DND-41 (cell line): ENCODE results near the gene UBXN2A.
A peak's percentile ranks its signal among the peaks of the same experiment; 100 is the strongest.

ENCODE experiments used
- ATAC-seq: fragments of 200-7000 bp; cut with Tn5 transposase; 3 replicates; pipeline ENCODE4 v1.9.1; 2021; ENCODE audit warnings: low read depth; ENCODE audit not compliant: insufficient read depth
- DNase-seq: peaks from one replicate; pipeline ENCODE4 v3.0.0-alpha.2; 2020
- H2AFZ ChIP-seq: 2 replicates; pipeline ENCODE4 v1.6.0; 2012; ENCODE audit warnings: low read depth, low read length
- H3K27ac ChIP-seq: 2 replicates; pipeline ENCODE4 v1.5.1; 2012; ENCODE audit warnings: low read length, inconsistent platforms
- H3K27me3 ChIP-seq: fragments of 200-600 bp; sonication (generic); 2 replicates; pipeline ENCODE4 v1.6.0; 2012; ENCODE audit warnings: low read length, mild to moderate bottlenecking, inconsistent platforms; ENCODE audit not compliant: insufficient read depth, poor library complexity
- H3K36me3 ChIP-seq: 2 replicates; pipeline ENCODE4 v1.5.1; 2012; ENCODE audit warnings: low read length, inconsistent platforms; ENCODE audit not compliant: insufficient read depth
- H3K4me1 ChIP-seq: 2 replicates; pipeline ENCODE4 v1.5.1; 2012; ENCODE audit warnings: mild to moderate bottlenecking, low read length; ENCODE audit not compliant: insufficient read depth
- H3K4me2 ChIP-seq: 2 replicates; pipeline ENCODE4 v1.6.0; 2012; ENCODE audit warnings: mild to moderate bottlenecking, moderate library complexity, low read length, inconsistent platforms; ENCODE audit not compliant: insufficient read depth
- H3K4me3 ChIP-seq, 2 experiments: fragments of 200-600 bp in 1 of 2; shearing (Covaris generic) in 1 of 2; 2 replicates each; pipeline ENCODE4 v1.5.1; 2012 to 2016; ENCODE audit warnings: inconsistent platforms in 2 of 2, low read length in 2 of 2, mild to moderate bottlenecking in 2 of 2, low read depth in 1 of 2, moderate library complexity in 1 of 2
- H3K79me2 ChIP-seq: 2 replicates; pipeline ENCODE4 v1.6.0; 2012; ENCODE audit warnings: low read length, inconsistent platforms; ENCODE audit not compliant: insufficient read depth
- H3K9ac ChIP-seq: 2 replicates; pipeline ENCODE4 v1.6.0; 2012; ENCODE audit warnings: low read depth, mild to moderate bottlenecking, inconsistent platforms, low read length, moderate library complexity
- H3K9me3 ChIP-seq: 2 replicates; pipeline ENCODE4 v1.5.1; 2012; ENCODE audit warnings: low read length, moderate library complexity, mild to moderate bottlenecking, inconsistent platforms; ENCODE audit not compliant: insufficient read depth, severe bottlenecking
- H4K20me1 ChIP-seq: 2 replicates; pipeline ENCODE4 v1.6.0; 2012; ENCODE audit warnings: low read length; ENCODE audit not compliant: insufficient read depth
- EZH2 ChIP-seq: IDR thresholded peaks from 3 replicates; pipeline ENCODE4 v1.6.1; 2012; ENCODE audit warnings: borderline replicate concordance, low read depth, mild to moderate bottlenecking, moderate library complexity, low read length, inconsistent platforms; ENCODE audit not compliant: severe bottlenecking
- TF ChIP-seq, protein P1 (sequence below): IDR thresholded peaks from 2 replicates; pipeline ENCODE4 v1.5.1; 2012; ENCODE audit warnings: borderline replicate concordance, low read length, moderate library complexity, mild to moderate bottlenecking; ENCODE audit not compliant: poor library complexity, severe bottlenecking; ENCODE audit errors: extremely low read depth

Gene UBXN2A

DNA sequence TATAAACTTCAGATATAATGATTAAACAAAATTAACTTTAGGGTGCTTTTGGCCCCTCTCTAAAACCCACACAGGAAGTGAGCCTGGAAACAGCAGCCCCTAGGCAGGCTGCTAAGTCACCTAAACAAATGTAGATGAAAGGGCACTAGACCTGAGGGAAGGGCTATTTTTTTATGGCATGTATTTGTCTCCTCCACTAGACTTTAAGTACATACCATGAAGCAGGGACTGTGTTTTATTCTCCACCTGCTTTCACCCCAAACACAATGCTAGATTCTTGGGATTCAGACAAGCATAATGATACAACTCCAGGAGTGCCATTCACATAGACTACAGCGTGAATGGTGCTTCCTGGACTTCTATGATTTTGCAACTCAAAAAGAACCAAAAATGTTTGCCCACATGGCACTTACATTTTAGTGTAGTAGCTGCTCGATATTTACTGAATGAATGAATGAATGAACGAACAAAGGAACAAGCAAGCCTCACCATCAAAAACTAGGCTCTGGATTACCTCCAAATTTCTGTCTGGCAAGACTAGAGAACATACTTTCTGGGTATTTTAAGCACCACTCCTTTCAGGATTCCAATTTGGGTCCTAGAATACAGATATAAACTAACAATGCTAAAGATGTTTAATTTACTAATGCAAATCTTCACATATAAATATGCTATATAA is 23.4 kb upstream of the UBXN2A start:
- H3K4me3 ChIP-seq, result no peak overlapping the region
- peak; percentile 63 for DNase-seq
- H3K36me3 ChIP-seq, result no peaks in the 10 kb centered on the region
- H3K4me2 ChIP-seq, result peak overlapping the region; percentile 10
- H3K4me1 ChIP-seq, result peaks cover 33% of the 10 kb centered on the region
- H2AFZ ChIP-seq, result no peak overlapping the region
- H3K27ac ChIP-seq, result peak overlapping the region; percentile 69
- peak; percentile 96 for ATAC-seq
- TF ChIP-seq EZH2, result no peak
- TF ChIP-seq, protein P1, sequence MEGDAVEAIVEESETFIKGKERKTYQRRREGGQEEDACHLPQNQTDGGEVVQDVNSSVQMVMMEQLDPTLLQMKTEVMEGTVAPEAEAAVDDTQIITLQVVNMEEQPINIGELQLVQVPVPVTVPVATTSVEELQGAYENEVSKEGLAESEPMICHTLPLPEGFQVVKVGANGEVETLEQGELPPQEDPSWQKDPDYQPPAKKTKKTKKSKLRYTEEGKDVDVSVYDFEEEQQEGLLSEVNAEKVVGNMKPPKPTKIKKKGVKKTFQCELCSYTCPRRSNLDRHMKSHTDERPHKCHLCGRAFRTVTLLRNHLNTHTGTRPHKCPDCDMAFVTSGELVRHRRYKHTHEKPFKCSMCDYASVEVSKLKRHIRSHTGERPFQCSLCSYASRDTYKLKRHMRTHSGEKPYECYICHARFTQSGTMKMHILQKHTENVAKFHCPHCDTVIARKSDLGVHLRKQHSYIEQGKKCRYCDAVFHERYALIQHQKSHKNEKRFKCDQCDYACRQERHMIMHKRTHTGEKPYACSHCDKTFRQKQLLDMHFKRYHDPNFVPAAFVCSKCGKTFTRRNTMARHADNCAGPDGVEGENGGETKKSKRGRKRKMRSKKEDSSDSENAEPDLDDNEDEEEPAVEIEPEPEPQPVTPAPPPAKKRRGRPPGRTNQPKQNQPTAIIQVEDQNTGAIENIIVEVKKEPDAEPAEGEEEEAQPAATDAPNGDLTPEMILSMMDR, result no peak
- H3K79me2 ChIP-seq, result peaks cover 98% of the 10 kb centered on the region
- H3K9me3 ChIP-seq, result no peaks in the 10 kb centered on the region
- H4K20me1 ChIP-seq, result peaks cover 12% of the 10 kb centered on the region; the same call in 1 of the 2 replicates
- H3K9ac ChIP-seq, result peak overlapping the region; percentile 0; the same call in 1 of the 2 replicates
- H3K27me3 ChIP-seq, result no peaks in the 10 kb centered on the region

DNA sequence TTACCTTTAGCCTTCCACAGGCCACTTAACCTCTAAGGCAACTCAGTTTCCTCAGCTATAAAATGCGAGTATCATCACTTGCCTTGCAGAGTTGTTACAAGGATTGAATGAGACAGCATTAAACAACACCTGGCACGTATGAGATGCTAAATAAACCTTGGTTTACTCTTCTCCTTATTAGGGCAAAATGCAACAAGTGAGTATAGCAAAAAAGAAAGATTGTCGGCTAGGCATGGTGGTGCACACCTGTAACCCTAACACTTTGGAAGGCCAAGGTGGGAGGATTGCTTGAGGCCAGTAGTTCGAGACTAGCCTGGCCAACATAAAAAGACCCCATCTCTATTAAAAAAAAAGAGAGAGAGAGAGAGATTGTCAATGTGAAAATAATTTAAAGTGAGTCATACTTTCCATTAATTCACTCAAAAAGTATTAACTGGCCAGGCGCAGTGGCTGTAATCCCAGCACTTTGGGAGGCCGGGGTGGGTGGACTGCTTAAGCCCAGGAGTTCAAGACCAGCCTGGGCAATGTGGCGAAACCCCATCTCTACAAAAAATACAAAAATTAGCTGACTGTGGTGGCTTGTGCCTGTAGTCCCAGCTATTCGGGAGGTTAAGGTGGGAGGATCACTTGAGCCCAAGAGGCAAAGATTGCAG is 21.3 kb upstream of the UBXN2A start:
- H3K27me3 ChIP-seq, result no peaks in the 10 kb centered on the region
- no peak for DNase-seq
- peaks cover 46% of the 10 kb centered on the region for H3K4me1 ChIP-seq
- no peak overlapping the region for H3K4me2 ChIP-seq
- H2AFZ ChIP-seq, result no peak overlapping the region
- peaks cover 98% of the 10 kb centered on the region for H3K79me2 ChIP-seq
- no peaks in the 10 kb centered on the region for H3K9me3 ChIP-seq
- ATAC-seq, result no peak
- TF ChIP-seq, protein P1, result no peak
- no peak for TF ChIP-seq EZH2
- peaks cover 15% of the 10 kb centered on the region; the same call in 1 of the 2 replicates for H4K20me1 ChIP-seq
- no peak overlapping the region for H3K4me3 ChIP-seq
- H3K27ac ChIP-seq, result no peak overlapping the region
- no peak overlapping the region for H3K9ac ChIP-seq
- H3K36me3 ChIP-seq, result no peaks in the 10 kb centered on the region

DNA sequence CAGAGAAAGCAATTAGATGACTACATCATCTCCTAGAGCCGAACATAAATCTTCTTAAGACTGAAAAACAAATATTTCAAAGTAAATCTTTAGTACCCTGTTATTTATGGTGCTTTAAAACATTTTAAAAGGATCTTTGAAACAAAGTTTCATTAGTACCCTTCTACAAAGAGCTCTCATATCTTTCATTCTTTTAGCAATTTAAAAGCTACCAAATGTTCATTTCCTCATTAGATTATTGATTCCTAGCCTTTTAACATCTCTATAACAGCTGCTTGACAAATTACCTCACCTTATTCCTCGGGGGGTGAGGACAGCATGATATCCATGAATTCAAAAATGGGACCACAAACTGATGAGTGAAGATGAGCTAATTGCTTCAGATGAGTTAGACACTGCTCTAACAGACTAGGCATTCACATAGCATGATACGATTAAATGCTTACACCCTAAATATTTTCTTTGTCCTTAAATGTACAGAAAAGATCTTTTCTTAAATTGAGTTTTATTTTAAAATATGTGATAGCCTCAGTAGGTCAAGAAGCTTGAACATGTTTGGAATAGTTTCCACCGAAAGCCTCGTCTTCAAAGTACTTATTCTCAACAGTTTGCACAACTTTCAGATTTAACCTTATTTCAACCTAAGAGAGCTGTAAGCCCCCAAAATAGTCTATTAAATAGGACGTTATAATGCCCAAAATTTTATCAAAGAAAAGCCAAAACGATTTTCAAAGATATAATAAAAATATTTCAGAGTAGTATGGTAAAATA is 15.5 kb upstream of the UBXN2A start:
- Histone ChIP-seq H3K36me3 (peaks cover 4% of the 10 kb centered on the region), H3K4me2 (peak overlapping the region; percentile 88), H4K20me1 (peaks cover 20% of the 10 kb centered on the region), H3K27me3 (no peaks in the 10 kb centered on the region), H3K9ac (peak overlapping the region; percentile 99), H3K79me2 (peaks cover 89% of the 10 kb centered on the region), H3K9me3 (no peaks in the 10 kb centered on the region), H2AFZ (no peak overlapping the region), H3K4me3 (peak overlapping the region; percentile 83 to 94; a peak in 3 of 4 replicates), H3K27ac (no peak overlapping the region; the same call in none of the 2 replicates), H3K4me1 (peaks cover 47% of the 10 kb centered on the region)
- DNase-seq (no peak), ATAC-seq (no peak)
- no peak for TF ChIP-seq EZH2
- TF ChIP-seq, protein P1, result no peak
